BLaER1 treated with 17β-estradiol and CSF1 and Interleukin-3, amounts not matched to agents 10 nM and 100 nM (cell line): Measurements from ENCODE around the gene STK38.
"Not testable (repeated sequence)": the region's sequence is repeated elsewhere in the genome, so short reads cannot be mapped to it uniquely, and the experiment has no call there.

Source experiments
- H3K27ac ChIP-seq, 11 experiments: shearing (Covaris generic); formaldehyde crosslinking; 2 replicates each; pipeline ENCODE4 v1.8.1; 2022
- H3K27me3 ChIP-seq, 11 experiments: shearing (Covaris generic); formaldehyde crosslinking; 2 replicates each; pipeline ENCODE4 v1.8.1; 2022
- H3K36me3 ChIP-seq, 11 experiments: shearing (Covaris generic); formaldehyde crosslinking; 2 replicates each; pipeline ENCODE4 v1.8.1; 2022
- H3K4me1 ChIP-seq, 10 experiments: shearing (Covaris generic); formaldehyde crosslinking; 2 replicates each; pipeline ENCODE4 v1.8.1; 2022
- H3K4me2 ChIP-seq, 11 experiments: shearing (Covaris generic); formaldehyde crosslinking; 2 replicates each; pipeline ENCODE4 v1.8.1; 2022
- H3K4me3 ChIP-seq, 10 experiments: shearing (Covaris generic); formaldehyde crosslinking; 2 replicates each; pipeline ENCODE4 v1.8.1; 2022
- H3K9ac ChIP-seq, 11 experiments: shearing (Covaris generic); formaldehyde crosslinking; 2 replicates each; pipeline ENCODE4 v1.8.1; 2022
- H3K9me3 ChIP-seq, 11 experiments: shearing (Covaris generic); formaldehyde crosslinking; replicated peaks in 1 of 11; 2 replicates each; pipeline ENCODE4 v1.8.1; 2022
- H4K20me1 ChIP-seq, 11 experiments: shearing (Covaris generic); formaldehyde crosslinking; 2 replicates each; pipeline ENCODE4 v1.8.1; 2022
- Cebpa-rat ChIP-seq, 11 experiments: shearing (Covaris generic); IDR thresholded peaks; 2 replicates each; pipeline ENCODE4 v1.8.1; 2022

The STK38 gene

GRCh38 chr6:36586606-36587005 is 39.3 kb upstream of the STK38 start:
- peak overlapping the region in 9 of 11 experiments; percentile 36 to 84 (median 75); a peak in 18 of 22 replicates for H3K27ac ChIP-seq
- H3K4me3 ChIP-seq: no peak overlapping the region
- H4K20me1 ChIP-seq: no peaks in the 10 kb centered on the region
- H3K4me2 ChIP-seq: peak overlapping the region; percentile 8 to 82 (median 50); a peak in 20 of 22 replicates
- no peak for TF ChIP-seq Cebpa-rat (IDR thresholded peaks at IDR 0.05)
- H3K4me1 ChIP-seq: peaks cover 20 to 92% (median 83%) of the 10 kb centered on the region in 10 experiments; a peak in 19 of 20 replicates
- H3K36me3 ChIP-seq: no peaks in the 10 kb centered on the region
- H3K9ac ChIP-seq: peak overlapping the region in 6 of 11 experiments; percentile 0 to 50 (median 42); a peak in 6 of 22 replicates
- no peaks in the 10 kb centered on the region for H3K27me3 ChIP-seq
- H3K9me3 ChIP-seq: no peaks in the 10 kb centered on the region; a peak in 1 of 22 replicates

GRCh38 chr6:36581716-36582115 is 34.4 kb upstream of the STK38 start:
- TF ChIP-seq Cebpa-rat (IDR thresholded peaks at IDR 0.05): no peak
- no peaks in the 10 kb centered on the region for H4K20me1 ChIP-seq
- no peaks in the 10 kb centered on the region for H3K36me3 ChIP-seq
- peaks cover 32 to 84% (median 71%) of the 10 kb centered on the region in 10 experiments for H3K4me1 ChIP-seq
- no peak overlapping the region; a peak in 1 of 22 replicates for H3K4me2 ChIP-seq
- H3K27ac ChIP-seq: peak overlapping the region in 5 of 11 experiments; percentile 14 to 84 (median 30); a peak in 5 of 22 replicates
- H3K27me3 ChIP-seq: no peaks in the 10 kb centered on the region
- no peaks in the 10 kb centered on the region; a peak in 1 of 22 replicates for H3K9me3 ChIP-seq
- H3K9ac ChIP-seq: peak overlapping the region in 1 of 11 experiments; percentile 6; a peak in 1 of 22 replicates
- H3K4me3 ChIP-seq: no peak overlapping the region

GRCh38 chr6:36580184-36580526 is 32.9 kb upstream of the STK38 start:
- no peak overlapping the region for H3K4me3 ChIP-seq
- peak overlapping the region; percentile 41 to 71 (median 65); a peak in 20 of 22 replicates for H3K9ac ChIP-seq
- H3K36me3 ChIP-seq: no peaks in the 10 kb centered on the region
- H3K27ac ChIP-seq: peak overlapping the region; percentile 20 to 84 (median 72); a peak in 20 of 22 replicates
- H3K4me1 ChIP-seq: peaks cover 27 to 74% (median 56%) of the 10 kb centered on the region in 10 experiments
- peak overlapping the region; percentile 47 to 81 (median 67) for H3K4me2 ChIP-seq
- no peaks in the 10 kb centered on the region for H4K20me1 ChIP-seq
- TF ChIP-seq Cebpa-rat (IDR thresholded peaks at IDR 0.05): no peak
- peaks cover under 1 to 7% (median 4%) of the 10 kb centered on the region in 11 experiments; a peak in 13 of 22 replicates for H3K9me3 ChIP-seq
- no peaks in the 10 kb centered on the region for H3K27me3 ChIP-seq

GRCh38 chr6:36578431-36578830 is 31.2 kb upstream of the STK38 start:
- Histone ChIP-seq H3K27me3 (no peaks in the 10 kb centered on the region), H3K9ac (peak overlapping the region in 3 of 11 experiments; percentile 61 to 71 (median 63); a peak in 1 of 22 replicates), H4K20me1 (no peaks in the 10 kb centered on the region), H3K9me3 (peaks cover 8 to 23% (median 14%) of the 10 kb centered on the region in 11 experiments; a peak in 21 of 22 replicates), H3K36me3 (no peaks in the 10 kb centered on the region), H3K4me2 (peak overlapping the region in 4 of 11 experiments; percentile 4 to 57 (median 52); a peak in 4 of 22 replicates), H3K27ac (peak overlapping the region in 9 of 11 experiments; percentile 63 to 84 (median 75); a peak in 15 of 22 replicates), H3K4me3 (no peak overlapping the region), H3K4me1 (peaks cover 24 to 60% (median 42%) of the 10 kb centered on the region in 10 experiments)
- TF ChIP-seq Cebpa-rat (IDR thresholded peaks at IDR 0.05): no peak

- H3K4me3 ChIP-seq: no peak overlapping the region
- no peaks in the 10 kb centered on the region for H3K27me3 ChIP-seq
- peaks cover 24 to 57% (median 40%) of the 10 kb centered on the region in 10 experiments for H3K4me1 ChIP-seq
- H3K9me3 ChIP-seq: peaks cover 8 to 23% (median 14%) of the 10 kb centered on the region in 11 experiments; a peak in 21 of 22 replicates
- TF ChIP-seq Cebpa-rat (IDR thresholded peaks at IDR 0.05): no peak
- H4K20me1 ChIP-seq: no peaks in the 10 kb centered on the region
- no peaks in the 10 kb centered on the region for H3K36me3 ChIP-seq
- H3K9ac ChIP-seq: 0 out of 22 replicates have a peak overlapping the region, but pooled peaks of 2 of the 11 experiments have one; percentile 63 to 71
- peak overlapping the region in 8 of 11 experiments; percentile 63 to 84 (median 76); a peak in 10 of 22 replicates for H3K27ac ChIP-seq
- peak overlapping the region in 2 of 11 experiments; percentile 2 to 57; a peak in 2 of 22 replicates for H3K4me2 ChIP-seq
Measured at GRCh38 chr6:36578030-36578429, 30.8 kb upstream of the STK38 start.

- H3K4me1 ChIP-seq: peaks cover 24 to 49% (median 34%) of the 10 kb centered on the region in 10 experiments
- H3K27me3 ChIP-seq: no peaks in the 10 kb centered on the region
- H3K36me3 ChIP-seq: no peaks in the 10 kb centered on the region
- peaks cover 8 to 23% (median 14%) of the 10 kb centered on the region in 11 experiments; a peak in 21 of 22 replicates for H3K9me3 ChIP-seq
- H4K20me1 ChIP-seq: no peaks in the 10 kb centered on the region
- no peak overlapping the region for H3K9ac ChIP-seq
- H3K4me2 ChIP-seq: peak overlapping the region in 3 of 11 experiments; percentile 2 to 30 (median 16); a peak in 2 of 22 replicates
- no peak for TF ChIP-seq Cebpa-rat (IDR thresholded peaks at IDR 0.05)
- no peak overlapping the region for H3K27ac ChIP-seq
- no peak overlapping the region for H3K4me3 ChIP-seq
Measured at GRCh38 chr6:36577301-36577700, 30.0 kb upstream of the STK38 start.

- Histone ChIP-seq H3K4me3 (no peak overlapping the region), H3K36me3 (no peaks in the 10 kb centered on the region), H3K27ac (peak overlapping the region in 1 of 11 experiments; percentile 17; a peak in 1 of 22 replicates), H3K4me2 (peak overlapping the region in 2 of 11 experiments; percentile 2 to 30; a peak in 1 of 22 replicates), H3K27me3 (no peaks in the 10 kb centered on the region), H3K4me1 (peaks cover 24 to 42% (median 33%) of the 10 kb centered on the region in 10 experiments), H3K9ac (no peak overlapping the region), H4K20me1 (no peaks in the 10 kb centered on the region), H3K9me3 (peaks cover 11 to 28% (median 16%) of the 10 kb centered on the region in 11 experiments)
- TF ChIP-seq Cebpa-rat (IDR thresholded peaks at IDR 0.05): no peak
Measured at GRCh38 chr6:36576578-36576977, 29.3 kb upstream of the STK38 start.

GRCh38 chr6:36574679-36575078 is 27.4 kb upstream of the STK38 start:
- Histone ChIP-seq H4K20me1 (no peaks in the 10 kb centered on the region), H3K9ac (no peak overlapping the region), H3K9me3 (peaks cover 19 to 36% (median 22%) of the 10 kb centered on the region in 11 experiments), H3K36me3 (no peaks in the 10 kb centered on the region), H3K4me1 (peaks cover 18 to 28% (median 25%) of the 10 kb centered on the region in 10 experiments), H3K27ac (no peak overlapping the region), H3K4me3 (no peak overlapping the region), H3K27me3 (no peaks in the 10 kb centered on the region), H3K4me2 (no peak overlapping the region)
- no peak for TF ChIP-seq Cebpa-rat (IDR thresholded peaks at IDR 0.05)

GRCh38 chr6:36572353-36573311 is 25.4 kb upstream of the STK38 start:
- not testable (repeated sequence) for H3K9ac ChIP-seq, H3K27me3 ChIP-seq, H3K4me2 ChIP-seq, H3K27ac ChIP-seq, H3K36me3 ChIP-seq, H3K4me3 ChIP-seq, H4K20me1 ChIP-seq
- Histone ChIP-seq H3K4me1 (peaks cover 0 to 18% (median 7%) of the 10 kb centered on the region in 10 experiments; a peak in 9 of 20 replicates), H3K9me3 (peaks cover 19 to 43% (median 22%) of the 10 kb centered on the region in 11 experiments)
